Memory B cell (primary cell): ENCODE data around the gene HGF.

Experiments
- ATAC-seq: fragments of 150-1000 bp; cut with Tn5 transposase; 2 replicates; pipeline ENCODE4 v1.10.0; 2021; ENCODE audit warnings: low read depth, mild to moderate bottlenecking, moderate library complexity
- DNase-seq, 2 donors: peaks; one replicate each; pipeline ENCODE4 v3.0.0; 2022; ENCODE audit warnings: low spot score in 2 of 2
- H3K27ac Mint-ChIP-seq: one replicate; pipeline ENCODE4 v1.8.0; 2022; ENCODE audit warnings: mild to moderate bottlenecking, moderate library complexity, mixed read lengths
- H3K27me3 Mint-ChIP-seq: one replicate; pipeline ENCODE4 v1.8.0; 2022; ENCODE audit warnings: mixed read lengths
- H3K36me3 Mint-ChIP-seq: one replicate; pipeline ENCODE4 v1.8.0; 2022; ENCODE audit warnings: mild to moderate bottlenecking, mixed read lengths
- H3K4me1 Mint-ChIP-seq: one replicate; pipeline ENCODE4 v1.8.0; 2022; ENCODE audit warnings: mixed read lengths
- H3K4me3 Mint-ChIP-seq: one replicate; pipeline ENCODE4 v1.8.0; 2022; ENCODE audit warnings: mild to moderate bottlenecking, moderate library complexity, mixed read lengths
- H3K9me3 Mint-ChIP-seq: one replicate; pipeline ENCODE4 v1.8.0; 2022; ENCODE audit warnings: mixed read lengths

HGF gene

GRCh38 chr7:81691199-81691821, 78.5 kb downstream of the HGF start:
- Mint-ChIP-seq H3K27ac (no peak overlapping the region), H3K27me3 (no peaks in the 10 kb centered on the region), H3K4me1 (no peaks in the 10 kb centered on the region), H3K9me3 (peaks cover 6% of the 10 kb centered on the region), H3K4me3 (no peak overlapping the region), H3K36me3 (no peaks in the 10 kb centered on the region)
- ATAC-seq, result no peak
- no peak for DNase-seq

GRCh38 chr7:81690688-81691087, 79.2 kb downstream of the HGF start:
- no peaks in the 10 kb centered on the region for H3K27me3 Mint-ChIP-seq
- no peak for ATAC-seq
- no peak overlapping the region for H3K4me3 Mint-ChIP-seq
- no peaks in the 10 kb centered on the region for H3K4me1 Mint-ChIP-seq
- no peak overlapping the region for H3K27ac Mint-ChIP-seq
- no peak for DNase-seq
- no peaks in the 10 kb centered on the region for H3K36me3 Mint-ChIP-seq
- H3K9me3 Mint-ChIP-seq, result peaks cover 6% of the 10 kb centered on the region

GRCh38 chr7:81690251-81690650, 79.6 kb downstream of the HGF start:
- Mint-ChIP-seq H3K36me3 (no peaks in the 10 kb centered on the region), H3K27ac (no peak overlapping the region), H3K4me1 (no peaks in the 10 kb centered on the region), H3K9me3 (peaks cover 7% of the 10 kb centered on the region), H3K4me3 (no peak overlapping the region), H3K27me3 (no peaks in the 10 kb centered on the region)
- ATAC-seq (no peak), DNase-seq (no peak)

- Mint-ChIP-seq H3K36me3 (no peaks in the 10 kb centered on the region), H3K4me1 (no peaks in the 10 kb centered on the region), H3K27ac (no peak overlapping the region), H3K27me3 (no peaks in the 10 kb centered on the region), H3K9me3 (peaks cover 8% of the 10 kb centered on the region), H3K4me3 (no peak overlapping the region)
- no peak for DNase-seq
- ATAC-seq, result no peak
Observed at GRCh38 chr7:81688622-81689411, 81.0 kb downstream of the HGF start.

GRCh38 chr7:81687062-81687461, 82.8 kb downstream of the HGF start:
- Mint-ChIP-seq H3K36me3 (no peaks in the 10 kb centered on the region), H3K4me1 (no peaks in the 10 kb centered on the region), H3K9me3 (peaks cover 3% of the 10 kb centered on the region), H3K27me3 (no peaks in the 10 kb centered on the region), H3K27ac (no peak overlapping the region), H3K4me3 (no peak overlapping the region)
- DNase-seq, result no peak
- no peak for ATAC-seq

- no peaks in the 10 kb centered on the region for H3K36me3 Mint-ChIP-seq
- no peaks in the 10 kb centered on the region for H3K27me3 Mint-ChIP-seq
- H3K4me1 Mint-ChIP-seq, result no peaks in the 10 kb centered on the region
- DNase-seq (no peak), ATAC-seq (no peak)
- H3K27ac Mint-ChIP-seq, result no peak overlapping the region
- H3K9me3 Mint-ChIP-seq, result peaks cover 3% of the 10 kb centered on the region
- H3K4me3 Mint-ChIP-seq, result no peak overlapping the region
Observed at GRCh38 chr7:81685270-81685868, 84.5 kb downstream of the HGF start.

GRCh38 chr7:81684514-81685269, 85.2 kb downstream of the HGF start:
- H3K36me3 Mint-ChIP-seq, result no peaks in the 10 kb centered on the region
- ATAC-seq (no peak), DNase-seq (no peak)
- H3K27ac Mint-ChIP-seq, result no peak overlapping the region
- no peaks in the 10 kb centered on the region for H3K4me1 Mint-ChIP-seq
- H3K9me3 Mint-ChIP-seq, result peaks cover 3% of the 10 kb centered on the region
- H3K27me3 Mint-ChIP-seq, result no peaks in the 10 kb centered on the region
- no peak overlapping the region for H3K4me3 Mint-ChIP-seq

GRCh38 chr7:81684033-81684432, 85.8 kb downstream of the HGF start:
- ATAC-seq, result no peak
- Mint-ChIP-seq H3K4me1 (no peaks in the 10 kb centered on the region), H3K36me3 (no peaks in the 10 kb centered on the region), H3K9me3 (peaks cover 2% of the 10 kb centered on the region), H3K4me3 (no peak overlapping the region), H3K27me3 (no peaks in the 10 kb centered on the region), H3K27ac (no peak overlapping the region)
- DNase-seq, result no peak

- DNase-seq (no peak), ATAC-seq (no peak)
- Mint-ChIP-seq H3K9me3 (peaks cover 2% of the 10 kb centered on the region), H3K27ac (no peak overlapping the region), H3K4me1 (no peaks in the 10 kb centered on the region), H3K36me3 (no peaks in the 10 kb centered on the region), H3K4me3 (no peak overlapping the region), H3K27me3 (no peaks in the 10 kb centered on the region)
Observed at GRCh38 chr7:81682873-81683272, 87.0 kb downstream of the HGF start.

- peaks cover 3% of the 10 kb centered on the region for H3K9me3 Mint-ChIP-seq
- H3K36me3 Mint-ChIP-seq, result no peaks in the 10 kb centered on the region
- no peaks in the 10 kb centered on the region for H3K4me1 Mint-ChIP-seq
- no peak overlapping the region for H3K27ac Mint-ChIP-seq
- H3K27me3 Mint-ChIP-seq, result no peaks in the 10 kb centered on the region
- no peak for DNase-seq
- no peak for ATAC-seq
- no peak overlapping the region for H3K4me3 Mint-ChIP-seq
Observed at GRCh38 chr7:81680120-81680519, 89.7 kb downstream of the HGF start.

- Mint-ChIP-seq H3K4me3 (no peak overlapping the region), H3K27me3 (no peaks in the 10 kb centered on the region), H3K9me3 (peaks cover 3% of the 10 kb centered on the region), H3K27ac (no peak overlapping the region), H3K36me3 (no peaks in the 10 kb centered on the region), H3K4me1 (no peaks in the 10 kb centered on the region)
- ATAC-seq, result no peak
- no peak for DNase-seq
Observed at GRCh38 chr7:81676813-81677212, 93.0 kb downstream of the HGF start.

GRCh38 chr7:81676105-81676811, 93.6 kb downstream of the HGF start:
- H3K27me3 Mint-ChIP-seq, result no peaks in the 10 kb centered on the region
- H3K36me3 Mint-ChIP-seq, result no peaks in the 10 kb centered on the region
- H3K27ac Mint-ChIP-seq, result no peak overlapping the region

GRCh38 chr7:81674431-81674830, 95.4 kb downstream of the HGF start:
- Mint-ChIP-seq H3K27ac (no peak overlapping the region), H3K4me3 (no peak overlapping the region), H3K36me3 (no peaks in the 10 kb centered on the region), H3K4me1 (no peaks in the 10 kb centered on the region), H3K27me3 (no peaks in the 10 kb centered on the region), H3K9me3 (peaks cover 3% of the 10 kb centered on the region)
- ATAC-seq (no peak), DNase-seq (no peak)

More at GRCh38 chr7:81676105-81676811, 93.6 kb downstream of the HGF start:
- no peak for DNase-seq
- Mint-ChIP-seq H3K4me1 (no peaks in the 10 kb centered on the region), H3K9me3 (peaks cover 3% of the 10 kb centered on the region), H3K4me3 (no peak overlapping the region)
- no peak for ATAC-seq
